HFF-Myc (cell line): ENCODE measurements around the gene ARHGAP4.

Source experiments
- DNase-seq: peaks from one replicate; pipeline ENCODE4 v3.0.0-alpha.2; 2011; ENCODE audit warnings: low read depth; ENCODE audit errors: extremely low read depth
- H3K4me3 ChIP-seq: replicated peaks from 2 replicates; pipeline ENCODE4 v1.5.1; 2011; ENCODE audit warnings: low read depth, mild to moderate bottlenecking, control low read depth, low read length
- CTCF ChIP-seq: IDR thresholded peaks from 2 replicates; pipeline ENCODE4 v1.5.1; 2012; ENCODE audit warnings: mild to moderate bottlenecking, low read depth, low read length, control low read depth; ENCODE audit errors: missing control alignments

ARHGAP4 gene

GRCh38 chrX:153931748-153932147 lies 5.7 kb upstream of the ARHGAP4 start:
- no peak overlapping the region for H3K4me3 ChIP-seq
- TF ChIP-seq CTCF: no peak
- no peak for DNase-seq

- no peak overlapping the region for H3K4me3 ChIP-seq
- TF ChIP-seq CTCF: no peak
- DNase-seq: no peak
Measured at GRCh38 chrX:153931151-153931550, 5.1 kb upstream of the ARHGAP4 start.

GRCh38 chrX:153930011-153930910 lies 4.2 kb upstream of the ARHGAP4 start:
- no peak overlapping the region for H3K4me3 ChIP-seq
- no peak for DNase-seq
- no peak for TF ChIP-seq CTCF

GRCh38 chrX:153929576-153929975 lies 3.5 kb upstream of the ARHGAP4 start:
- H3K4me3 ChIP-seq: no peak overlapping the region
- no peak for DNase-seq
- TF ChIP-seq CTCF: no peak

- no peak overlapping the region for H3K4me3 ChIP-seq
- TF ChIP-seq CTCF: no peak
- no peak for DNase-seq
Measured at GRCh38 chrX:153928846-153929245, 2.8 kb upstream of the ARHGAP4 start.

- no peak for TF ChIP-seq CTCF
- H3K4me3 ChIP-seq: peak overlapping the region; percentile 48
- peak; percentile 85 for DNase-seq
Measured at GRCh38 chrX:153927922-153928760, 2.1 kb upstream of the ARHGAP4 start.
